ENCODE results near the gene AP3S2.

DNA sequence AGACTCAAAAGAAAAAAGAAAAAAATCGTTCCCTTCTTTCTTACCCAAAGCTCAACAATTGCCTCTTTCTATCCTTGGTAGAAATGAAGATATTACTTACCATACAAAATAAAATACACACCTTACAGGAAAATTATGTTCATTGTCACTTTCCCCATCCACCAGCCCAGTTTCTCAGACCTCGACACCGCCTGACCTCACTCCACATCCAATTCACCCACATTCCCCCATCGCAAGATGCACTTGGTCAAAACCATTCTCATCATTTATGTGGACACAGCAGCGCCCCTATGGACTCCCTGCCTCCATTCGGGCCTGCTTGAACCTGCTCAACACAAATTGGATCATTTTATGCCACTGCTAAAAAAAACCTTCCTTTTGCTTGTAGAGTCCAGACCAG lies 86.1 kb downstream of the AP3S2 start:
- TF ChIP-seq, protein P1, sequence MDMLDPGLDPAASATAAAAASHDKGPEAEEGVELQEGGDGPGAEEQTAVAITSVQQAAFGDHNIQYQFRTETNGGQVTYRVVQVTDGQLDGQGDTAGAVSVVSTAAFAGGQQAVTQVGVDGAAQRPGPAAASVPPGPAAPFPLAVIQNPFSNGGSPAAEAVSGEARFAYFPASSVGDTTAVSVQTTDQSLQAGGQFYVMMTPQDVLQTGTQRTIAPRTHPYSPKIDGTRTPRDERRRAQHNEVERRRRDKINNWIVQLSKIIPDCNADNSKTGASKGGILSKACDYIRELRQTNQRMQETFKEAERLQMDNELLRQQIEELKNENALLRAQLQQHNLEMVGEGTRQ (IDR thresholded peaks at IDR 0.05; ENCODE audit: low read depth, low read length), result no peak
- TF ChIP-seq, protein P1 (CRISPR knock-in tag; IDR thresholded peaks at IDR 0.05; ENCODE audit: borderline replicate concordance), result no peak
- TF ChIP-seq HOXA7 (CRISPR knock-in tag; IDR thresholded peaks at IDR 0.05) (no peak), YY1 (IDR thresholded peaks at IDR 0.05; ENCODE audit: insufficient read depth, insufficient replicate concordance, low read depth, low read length) (no peak), NBN (conservative IDR thresholded peaks at IDR 0.05) (no peak), NFATC3 (CRISPR knock-in tag; IDR thresholded peaks at IDR 0.05) (no peak), CTCF (CRISPR knock-in tag; IDR thresholded peaks at IDR 0.05) (no peak), SP140L (CRISPR knock-in tag; IDR thresholded peaks at IDR 0.05; ENCODE audit: borderline replicate concordance) (no peak), BHLHE40 (IDR thresholded peaks at IDR 0.05; ENCODE audit: low read length) (no peak), POLR2A (IDR thresholded peaks at IDR 0.05; ENCODE audit: insufficient read depth in 1 of 2, low read depth in 2 of 2, low read length in 2 of 2) (no peak), SMC3 (IDR thresholded peaks at IDR 0.05; ENCODE audit: low read length) (no peak)
- TF ChIP-seq, protein P2, sequence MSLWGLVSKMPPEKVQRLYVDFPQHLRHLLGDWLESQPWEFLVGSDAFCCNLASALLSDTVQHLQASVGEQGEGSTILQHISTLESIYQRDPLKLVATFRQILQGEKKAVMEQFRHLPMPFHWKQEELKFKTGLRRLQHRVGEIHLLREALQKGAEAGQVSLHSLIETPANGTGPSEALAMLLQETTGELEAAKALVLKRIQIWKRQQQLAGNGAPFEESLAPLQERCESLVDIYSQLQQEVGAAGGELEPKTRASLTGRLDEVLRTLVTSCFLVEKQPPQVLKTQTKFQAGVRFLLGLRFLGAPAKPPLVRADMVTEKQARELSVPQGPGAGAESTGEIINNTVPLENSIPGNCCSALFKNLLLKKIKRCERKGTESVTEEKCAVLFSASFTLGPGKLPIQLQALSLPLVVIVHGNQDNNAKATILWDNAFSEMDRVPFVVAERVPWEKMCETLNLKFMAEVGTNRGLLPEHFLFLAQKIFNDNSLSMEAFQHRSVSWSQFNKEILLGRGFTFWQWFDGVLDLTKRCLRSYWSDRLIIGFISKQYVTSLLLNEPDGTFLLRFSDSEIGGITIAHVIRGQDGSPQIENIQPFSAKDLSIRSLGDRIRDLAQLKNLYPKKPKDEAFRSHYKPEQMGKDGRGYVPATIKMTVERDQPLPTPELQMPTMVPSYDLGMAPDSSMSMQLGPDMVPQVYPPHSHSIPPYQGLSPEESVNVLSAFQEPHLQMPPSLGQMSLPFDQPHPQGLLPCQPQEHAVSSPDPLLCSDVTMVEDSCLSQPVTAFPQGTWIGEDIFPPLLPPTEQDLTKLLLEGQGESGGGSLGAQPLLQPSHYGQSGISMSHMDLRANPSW (CRISPR knock-in tag; IDR thresholded peaks at IDR 0.05; ENCODE audit: borderline replicate concordance), result no peak

Data from HepG2 (cell line).